NCI-H524 treated with DMSO at 0.1 percent for 48 hours (cell line): ENCODE data around the gene TPD52L2.
"Not testable (repeated sequence)": the region's sequence is repeated elsewhere in the genome, so short reads cannot be mapped to it uniquely, and the experiment has no call there.

ENCODE experiments used
- DNase-seq: peaks from one replicate; lab custom pipeline; 2025; lab: John Stamatoyannopoulos, UW

Gene TPD52L2

DNA sequence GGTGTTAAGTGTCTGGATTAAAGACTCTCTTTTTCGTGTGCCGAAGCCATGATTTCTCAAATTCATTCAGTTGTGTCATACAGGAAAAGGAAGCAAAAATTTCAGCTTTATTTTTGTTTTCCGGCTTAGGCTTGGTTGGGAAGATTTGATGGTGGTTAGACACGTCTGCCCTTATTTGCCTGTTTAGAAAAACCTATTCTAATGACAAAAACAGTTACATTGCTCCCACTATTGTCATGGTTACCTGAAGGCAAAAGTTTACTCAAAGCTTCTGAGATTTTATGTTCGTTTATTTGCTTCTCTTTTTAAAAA lies 30.8 kb downstream of the TPD52L2 start:
- DNase-seq, result no peak

DNA sequence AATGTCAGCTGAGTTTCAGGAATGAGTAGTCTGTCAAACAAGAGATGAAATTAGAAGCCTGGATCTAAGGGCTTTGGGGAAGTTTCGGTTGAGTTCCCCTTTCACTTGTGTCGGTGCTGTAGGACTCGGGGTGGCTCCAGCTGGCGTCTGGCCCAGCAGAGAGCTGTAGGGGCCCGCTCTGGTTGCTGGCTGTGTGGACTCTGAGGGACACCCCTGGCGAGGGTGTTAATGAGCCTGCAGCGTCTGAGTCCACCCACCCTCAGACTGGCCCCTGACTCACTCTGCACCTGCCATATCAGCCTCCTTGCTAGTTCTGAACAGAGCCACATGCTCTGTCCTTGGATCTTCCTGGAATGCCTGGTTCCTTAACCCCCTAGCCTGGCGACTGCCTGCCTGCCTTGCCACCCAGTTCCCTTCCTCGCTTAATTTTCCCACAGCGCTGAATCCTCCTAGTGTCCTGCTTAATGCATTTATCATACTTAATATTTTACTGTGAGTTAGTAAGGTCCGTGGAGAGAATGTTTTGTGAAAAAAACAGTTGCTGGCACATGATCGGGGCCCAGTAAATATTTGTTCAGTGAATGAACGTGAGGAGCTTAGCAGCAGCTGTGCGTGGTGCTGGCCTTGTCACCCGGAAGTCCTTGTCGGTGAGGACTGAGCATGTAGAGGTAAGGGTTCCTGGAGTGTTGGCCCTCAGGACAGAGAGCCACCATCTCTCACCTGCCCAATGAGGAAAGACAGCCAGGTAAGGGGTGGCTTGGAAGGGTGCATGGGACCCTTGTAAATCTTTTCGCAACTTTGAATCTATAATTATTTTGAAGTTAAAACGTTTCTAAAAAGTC lies 31.4 kb downstream of the TPD52L2 start:
- DNase-seq, result no peak

DNA sequence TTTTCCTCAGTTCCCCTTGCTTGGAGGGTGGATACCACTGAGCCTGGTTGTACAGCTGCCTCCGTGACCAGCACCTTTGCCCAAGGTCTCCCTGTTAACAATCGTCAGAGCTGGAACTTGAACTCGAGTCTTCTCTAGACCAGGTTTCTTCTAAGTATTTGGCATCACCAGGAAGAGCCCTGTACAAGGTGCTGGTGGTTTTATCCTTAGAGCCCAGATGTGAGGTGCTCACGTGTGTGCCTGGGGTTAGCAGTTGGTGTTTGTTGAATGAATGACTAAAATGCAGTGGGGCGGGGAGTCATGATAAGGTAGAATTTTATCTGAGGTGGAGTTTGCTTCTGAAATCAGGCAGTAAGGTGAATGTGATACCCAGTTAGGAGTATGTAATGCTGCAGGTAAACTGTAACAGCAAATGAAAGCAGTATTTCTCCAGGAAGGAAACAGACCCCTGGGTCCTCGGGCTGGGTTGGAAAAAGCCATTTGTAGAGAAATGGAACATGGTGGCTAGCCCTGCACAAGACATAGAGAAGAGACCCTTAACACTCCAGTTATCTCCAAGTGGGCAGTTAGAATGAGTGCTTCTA lies 33.0 kb downstream of the TPD52L2 start:
- DNase-seq, result no peak

DNA sequence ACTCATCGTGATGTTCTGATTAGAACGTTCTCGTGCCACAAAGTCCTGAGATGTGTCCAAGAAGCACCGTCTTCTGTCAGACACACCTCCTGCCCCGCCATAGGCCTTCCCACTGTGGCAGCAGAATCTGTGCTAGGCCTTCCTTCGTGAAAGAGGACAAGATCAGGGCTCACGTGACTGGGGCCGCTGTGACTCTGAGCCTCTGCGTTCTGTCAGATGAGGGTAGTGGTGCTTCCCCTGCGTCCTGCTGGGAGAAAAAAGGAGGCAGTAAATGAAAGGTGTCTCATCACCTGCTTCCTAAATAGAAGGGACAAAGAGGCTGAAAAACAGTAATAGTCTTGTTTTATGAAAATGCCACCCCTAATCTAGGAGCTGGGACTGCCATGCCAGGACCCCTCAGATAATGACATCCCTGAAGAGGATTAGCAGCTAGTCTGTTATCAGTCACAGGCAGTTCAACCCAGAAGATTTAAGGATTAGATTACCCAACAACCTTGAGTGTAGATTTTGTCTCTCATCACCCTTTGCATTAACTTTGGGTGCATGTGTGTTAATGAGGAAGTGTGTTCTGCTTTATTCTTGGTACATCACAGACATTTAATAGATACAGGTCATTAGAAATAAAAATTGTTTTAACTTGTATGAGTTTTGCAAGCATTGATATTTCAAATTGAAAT lies 34.0 kb downstream of the TPD52L2 start:
- DNase-seq, result no peak

DNA sequence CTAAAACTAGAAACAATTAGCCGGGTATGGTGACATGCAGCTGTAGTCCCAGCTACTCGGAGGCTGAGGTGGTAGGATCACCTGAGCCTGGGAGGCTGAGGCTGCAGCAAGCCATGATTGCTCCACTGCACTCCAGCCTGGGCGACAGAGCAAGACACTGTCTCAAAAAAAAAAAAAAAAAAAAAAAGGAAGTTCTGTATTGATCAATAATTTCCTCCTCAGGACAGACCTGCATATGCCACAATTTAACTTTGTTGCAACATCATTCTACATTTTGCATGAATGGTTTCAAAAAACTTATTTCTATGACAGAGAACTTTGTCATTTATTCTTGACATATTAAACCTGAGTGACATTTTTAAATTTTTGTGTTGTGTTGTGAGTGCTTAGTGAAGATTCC lies 35.3 kb downstream of the TPD52L2 start:
- no peak for DNase-seq

DNA sequence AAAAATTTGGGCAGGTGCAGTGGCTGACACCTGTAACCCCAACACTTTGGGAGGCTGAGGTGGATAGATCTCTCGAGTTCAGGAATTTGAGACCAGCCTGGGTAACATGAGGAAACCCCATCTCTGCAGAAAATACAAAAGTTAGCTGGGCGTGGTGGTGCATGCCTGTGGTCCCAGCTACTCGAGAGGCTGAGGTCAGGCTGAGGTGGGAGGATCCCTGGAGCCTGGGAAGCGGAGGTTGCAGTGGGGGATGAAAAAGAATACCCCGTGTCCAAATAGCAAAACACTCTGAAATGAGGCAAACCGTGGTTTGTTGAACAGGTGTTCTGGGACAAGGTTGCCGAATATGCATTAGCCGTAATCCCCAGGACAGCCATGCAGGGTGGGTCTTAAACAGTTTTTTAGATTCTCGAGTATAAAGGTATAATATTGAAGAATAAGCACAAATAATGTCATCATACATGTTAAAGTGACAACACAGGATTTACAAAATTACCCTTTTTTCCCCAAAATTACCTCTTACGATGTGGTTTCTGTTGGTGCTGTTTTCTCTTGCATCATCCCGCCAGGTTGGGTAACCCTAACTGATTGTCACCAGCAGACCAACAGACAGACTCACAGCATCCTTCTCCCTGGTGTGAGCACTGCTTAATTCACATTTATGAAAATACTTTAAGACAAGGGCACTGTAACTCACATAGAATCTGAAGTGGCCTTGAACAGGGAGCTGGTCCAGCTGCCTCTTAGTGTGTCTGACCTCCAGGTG lies 38.9 kb downstream of the TPD52L2 start:
- DNase-seq, result no peak

DNA sequence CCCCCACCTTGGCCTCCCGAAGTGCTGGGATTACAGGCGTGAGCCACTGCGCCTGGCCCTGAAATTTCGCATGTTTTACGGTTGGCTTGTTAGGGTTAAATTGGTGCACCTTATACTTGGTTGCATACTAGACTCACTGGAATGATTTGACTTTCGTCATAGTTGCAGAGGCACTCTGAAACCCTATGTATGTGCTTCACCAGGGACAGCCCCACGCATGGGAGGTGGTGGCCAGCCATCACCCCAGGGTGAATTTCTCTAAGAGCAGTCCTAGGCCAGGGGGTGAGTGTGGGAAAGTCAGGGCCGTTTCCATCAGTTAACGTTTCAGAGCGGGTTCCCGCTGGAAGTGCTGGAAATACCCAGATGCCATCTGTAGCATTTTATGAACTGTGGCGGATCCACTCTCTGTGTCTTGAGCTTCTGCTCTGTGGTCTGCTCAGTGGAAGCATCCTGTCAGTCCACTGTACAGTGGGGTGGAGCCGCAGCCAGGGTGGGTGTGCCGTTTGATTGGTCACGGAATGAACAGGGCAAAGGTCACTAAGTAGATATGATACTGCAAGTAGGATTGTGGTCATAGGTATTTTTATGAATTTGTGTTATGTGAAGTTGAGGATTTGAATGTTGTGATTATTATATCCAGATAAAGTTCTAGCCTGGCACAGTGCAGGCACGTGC lies 43.1 kb downstream of the TPD52L2 start:
- no peak for DNase-seq

DNA sequence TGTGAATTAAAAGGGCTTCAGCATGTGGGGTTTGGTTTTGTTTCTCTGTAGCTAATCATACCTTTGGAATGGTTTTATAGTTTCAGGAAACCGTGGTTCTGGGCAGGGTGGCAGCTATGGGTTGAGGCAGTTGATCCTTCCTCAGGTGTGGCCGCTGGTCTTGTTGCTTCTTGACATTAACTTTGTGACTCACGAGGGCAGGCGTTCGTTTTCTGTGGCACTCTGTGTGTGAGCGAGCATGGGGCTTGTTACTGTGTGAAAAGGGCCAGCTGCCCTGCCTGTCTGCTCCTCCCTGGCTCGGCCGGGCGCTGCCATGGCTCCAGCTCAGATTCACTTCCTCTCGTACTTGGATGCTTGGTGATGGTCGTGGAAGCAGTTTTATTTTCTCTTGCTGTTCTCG lies 46.1 kb downstream of the TPD52L2 start:
- no peak for DNase-seq

DNA sequence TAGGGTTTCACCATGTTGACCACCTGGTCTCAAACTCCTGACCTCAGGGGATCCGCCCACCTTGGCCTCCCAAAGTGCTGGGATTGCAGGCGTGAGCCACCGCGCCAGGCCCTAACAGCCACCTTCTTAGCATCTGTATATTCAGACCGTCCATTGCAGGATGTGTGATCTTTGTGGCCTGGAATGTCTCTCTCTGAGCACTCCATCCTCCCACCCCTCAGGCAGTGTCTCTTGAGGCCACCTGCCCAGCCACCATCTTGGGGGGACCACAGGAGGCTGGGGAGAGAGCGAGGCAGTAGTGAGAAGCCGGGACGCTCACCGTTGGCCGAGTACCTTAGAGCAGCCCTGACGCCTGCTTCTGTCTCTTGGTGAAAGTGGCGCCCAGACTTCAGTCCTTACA lies 48.7 kb downstream of the TPD52L2 start:
- DNase-seq, result no peak

DNA sequence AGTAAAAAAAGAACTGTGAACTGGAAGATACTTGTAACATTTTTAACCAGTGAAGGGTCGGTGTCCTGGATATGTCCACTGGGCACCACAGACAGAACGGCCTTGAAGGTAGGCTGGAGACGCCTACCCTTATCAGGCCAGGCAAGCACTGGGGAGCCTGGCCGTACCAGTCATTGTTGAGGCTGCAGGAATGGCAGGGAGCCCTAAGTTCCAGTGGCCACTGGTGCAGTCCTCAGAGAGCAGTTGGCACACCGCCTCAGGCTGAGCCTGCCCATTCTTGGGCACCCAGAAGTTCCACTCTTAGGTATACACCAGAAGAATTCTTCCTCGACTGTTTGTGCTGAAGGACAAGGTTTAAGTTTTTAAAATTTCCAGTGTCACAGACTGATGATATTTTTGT lies 50.4 kb downstream of the TPD52L2 start:
- DNase-seq, result no peak

DNA sequence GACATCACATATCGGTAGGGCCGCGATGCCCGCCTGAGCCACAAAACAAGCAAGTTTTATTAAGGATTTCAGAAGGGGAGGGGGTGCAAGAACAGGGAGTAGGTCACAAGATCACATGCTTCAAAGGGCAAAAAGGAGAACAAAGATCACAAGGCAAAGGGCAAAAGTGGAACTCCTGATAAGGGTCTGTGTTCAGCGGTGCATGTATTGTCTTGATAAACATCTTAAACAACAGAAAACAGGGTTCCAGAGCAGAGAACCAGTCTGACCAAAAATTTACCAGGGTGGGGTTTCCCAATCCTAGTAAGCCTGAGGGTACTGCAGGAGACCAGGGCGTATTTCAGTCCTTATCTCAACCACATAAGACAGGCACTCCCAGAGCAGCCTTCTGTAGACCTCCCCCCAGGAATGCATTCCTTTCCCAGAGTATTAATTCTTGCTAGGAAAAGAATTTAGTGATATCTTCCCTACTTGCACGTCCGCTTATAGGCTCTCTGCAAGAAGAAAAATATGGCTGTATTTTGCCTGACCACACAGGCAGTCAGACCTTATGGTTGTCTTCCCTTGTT lies 51.4 kb downstream of the TPD52L2 start:
- DNase-seq, result not testable (repeated sequence)

DNA sequence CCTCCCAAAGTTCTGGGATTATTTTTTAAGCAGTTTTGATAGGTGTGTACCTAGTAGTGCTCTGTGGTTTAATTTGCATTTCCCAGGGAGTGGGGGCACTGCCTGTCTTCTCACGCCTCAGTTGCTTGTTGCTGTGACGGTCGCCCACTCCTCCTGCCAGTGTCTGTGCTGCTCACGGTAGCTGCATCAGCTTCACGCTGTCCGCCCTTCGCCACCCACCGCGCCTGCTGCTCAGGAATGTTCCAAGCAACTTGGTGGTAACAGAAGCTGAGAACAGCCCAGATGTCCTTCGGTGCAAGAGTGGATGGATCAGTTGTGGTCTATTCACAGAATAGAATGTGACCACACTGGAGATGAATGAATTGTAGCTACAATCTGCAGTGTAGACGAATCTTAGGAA lies 52.7 kb downstream of the TPD52L2 start:
- DNase-seq, result no peak

DNA sequence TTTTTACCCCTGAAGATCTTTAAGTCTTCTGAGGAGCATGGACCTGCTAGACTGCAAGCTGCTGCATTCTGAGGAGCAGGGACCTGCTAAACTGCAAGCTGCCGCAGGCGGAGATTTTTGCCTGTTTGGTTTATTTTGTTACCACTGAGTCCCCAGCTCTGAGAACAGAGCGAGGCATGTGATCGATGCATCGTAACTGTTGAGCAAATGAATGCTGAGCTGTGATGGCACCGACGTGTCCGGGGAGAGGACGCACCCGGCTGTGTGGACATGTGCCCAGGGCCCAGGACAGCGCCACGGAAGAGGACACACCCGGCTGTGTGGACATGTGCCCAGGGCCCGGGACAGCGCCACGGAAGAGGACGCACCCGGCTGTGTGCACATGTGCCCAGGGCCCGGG lies 54.1 kb downstream of the TPD52L2 start:
- no peak for DNase-seq

DNA sequence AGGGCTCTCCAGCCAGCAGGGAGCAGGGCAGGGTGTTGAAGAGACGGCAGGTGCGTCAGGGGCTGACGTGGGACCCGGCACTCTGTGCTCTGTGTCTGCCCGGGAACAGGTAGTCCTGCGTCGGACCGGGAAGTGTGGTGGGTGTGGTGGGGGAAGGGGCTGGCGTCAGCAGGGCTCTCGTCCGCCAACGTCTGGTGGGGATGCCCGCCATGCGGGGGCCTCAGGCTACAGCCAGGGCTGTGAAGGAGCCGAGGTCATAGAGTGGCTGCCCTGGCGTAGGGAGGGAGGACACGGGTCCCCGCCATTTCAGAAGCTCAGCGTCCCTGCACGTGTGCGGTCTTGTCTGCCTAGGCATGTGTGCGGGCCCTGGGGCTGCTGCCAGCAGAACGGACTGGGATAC lies 55.2 kb downstream of the TPD52L2 start:
- no peak for DNase-seq

DNA sequence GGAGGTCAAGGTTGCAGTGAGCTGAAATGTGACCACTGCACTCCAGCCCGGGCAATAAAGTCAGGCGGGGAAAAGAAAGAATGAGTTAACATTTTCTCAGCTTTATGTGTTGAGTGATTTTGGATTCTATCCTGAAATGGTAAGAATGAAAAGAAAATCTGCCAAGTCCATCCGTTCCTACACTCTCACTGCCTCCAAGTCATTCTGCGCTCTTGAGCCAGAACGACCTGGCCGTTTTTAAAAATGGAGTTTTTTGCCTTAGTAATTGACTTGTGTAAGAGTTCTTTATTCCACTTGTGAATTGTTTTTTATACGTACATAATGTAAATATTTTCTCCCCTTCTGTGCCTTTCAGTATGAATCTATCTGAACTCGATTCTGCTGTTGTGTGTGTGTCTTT lies 58.6 kb downstream of the TPD52L2 start:
- no peak for DNase-seq

DNA sequence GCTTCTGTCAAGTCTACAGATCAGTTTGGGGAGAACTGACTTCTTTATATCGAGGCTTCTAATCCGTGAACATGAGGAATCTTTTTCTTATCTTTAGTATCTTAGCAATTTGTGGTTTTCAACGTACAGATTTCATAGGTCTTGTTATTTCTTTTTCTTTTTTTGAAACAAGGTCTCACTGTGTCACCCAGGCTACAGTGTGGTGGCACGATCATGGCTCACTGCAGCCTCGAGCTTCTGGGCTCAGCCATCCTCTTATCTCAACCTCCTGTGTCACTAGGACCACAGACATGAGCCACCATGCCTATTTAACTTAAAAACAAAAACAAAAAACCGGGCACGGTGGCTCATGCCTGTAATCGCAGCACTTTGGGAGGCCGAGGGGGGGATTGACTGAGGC lies 59.2 kb downstream of the TPD52L2 start:
- no peak for DNase-seq

DNA sequence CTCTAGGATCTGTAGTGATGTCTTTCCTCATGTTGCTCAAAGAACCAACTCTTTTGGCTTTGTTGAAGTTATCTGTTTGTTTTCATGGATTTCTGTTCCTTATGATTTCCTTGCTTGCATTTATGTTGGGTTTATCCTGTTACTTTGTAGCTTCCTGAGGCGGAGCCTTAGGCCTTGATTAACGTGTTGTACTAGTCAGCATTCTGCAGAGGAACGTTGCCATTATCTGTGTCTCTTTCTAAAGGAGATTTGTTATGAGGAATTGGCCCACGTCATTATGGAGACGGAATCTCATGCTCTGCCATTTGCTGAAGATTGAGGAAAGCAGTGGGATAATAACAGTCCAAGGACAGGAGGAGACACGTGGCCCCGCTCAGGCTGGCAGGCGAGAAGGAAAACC lies 61.2 kb downstream of the TPD52L2 start:
- DNase-seq, result no peak

DNA sequence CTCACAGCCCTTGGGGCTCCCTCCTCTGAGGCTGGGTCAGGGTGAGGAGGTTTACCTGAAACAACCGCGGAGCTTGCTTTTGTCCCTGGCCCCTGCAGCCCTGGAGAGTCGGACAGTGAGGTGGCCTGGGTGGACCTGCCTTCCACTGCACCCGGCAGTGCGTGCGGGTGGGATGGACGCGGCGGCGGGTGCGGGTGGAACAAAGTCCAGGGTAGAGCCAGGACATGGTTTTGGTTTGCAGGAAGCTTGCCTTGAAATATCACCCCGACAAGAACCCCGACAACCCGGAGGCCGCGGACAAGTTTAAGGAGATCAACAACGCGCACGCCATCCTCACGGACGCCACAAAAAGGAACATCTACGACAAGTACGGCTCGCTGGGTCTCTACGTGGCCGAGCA lies 64.0 kb downstream of the TPD52L2 start:
- no peak for DNase-seq

DNA sequence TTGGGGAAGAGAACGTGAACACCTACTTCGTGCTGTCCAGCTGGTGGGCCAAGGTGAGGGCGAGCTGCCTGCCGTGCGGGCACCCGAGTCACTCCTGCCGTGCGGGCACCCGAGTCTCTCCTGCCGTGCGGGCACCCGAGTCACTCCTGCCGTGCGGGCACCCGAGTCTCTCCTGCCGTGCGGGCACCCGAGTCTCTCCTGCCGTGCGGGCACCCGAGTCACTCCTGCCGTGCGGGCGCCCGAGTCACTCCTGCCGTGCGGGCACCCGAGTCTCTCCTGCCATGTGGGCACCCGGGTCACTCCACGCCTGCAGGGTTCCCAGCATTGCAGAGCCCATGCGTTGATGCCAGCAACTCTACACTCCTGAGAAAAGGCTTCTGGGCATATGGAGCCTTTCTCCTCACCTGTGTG lies 64.4 kb downstream of the TPD52L2 start:
- not testable (repeated sequence) for DNase-seq

DNA sequence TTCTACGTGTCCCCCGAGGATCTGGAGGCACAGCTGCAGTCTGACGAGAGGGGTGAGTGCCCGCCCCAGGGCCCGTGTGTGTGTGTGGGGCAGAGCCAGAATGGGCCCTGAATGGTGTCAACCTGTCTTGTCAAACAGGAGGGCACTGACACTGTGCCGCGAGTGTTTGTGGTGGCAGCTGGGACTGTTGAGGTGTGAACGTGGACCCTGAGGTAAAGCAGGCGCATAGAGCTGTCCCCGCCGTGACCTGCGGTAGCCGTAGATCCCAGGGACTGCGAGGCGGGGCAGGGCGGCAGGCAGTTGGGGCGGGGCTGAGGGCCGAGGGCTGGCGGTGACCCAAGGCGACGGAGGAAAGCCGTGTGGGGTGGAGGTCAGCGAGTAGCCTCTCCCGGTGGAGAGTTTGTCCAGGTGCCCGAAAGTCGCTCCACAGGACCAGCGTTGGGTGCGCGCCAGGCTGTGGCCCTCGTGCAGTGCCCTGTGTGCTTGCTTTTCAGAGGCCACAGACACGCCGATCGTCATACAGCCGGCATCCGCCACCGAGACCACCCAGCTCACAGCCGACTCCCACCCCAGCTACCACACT lies 66.0 kb downstream of the TPD52L2 start:
- no peak for DNase-seq

DNA sequence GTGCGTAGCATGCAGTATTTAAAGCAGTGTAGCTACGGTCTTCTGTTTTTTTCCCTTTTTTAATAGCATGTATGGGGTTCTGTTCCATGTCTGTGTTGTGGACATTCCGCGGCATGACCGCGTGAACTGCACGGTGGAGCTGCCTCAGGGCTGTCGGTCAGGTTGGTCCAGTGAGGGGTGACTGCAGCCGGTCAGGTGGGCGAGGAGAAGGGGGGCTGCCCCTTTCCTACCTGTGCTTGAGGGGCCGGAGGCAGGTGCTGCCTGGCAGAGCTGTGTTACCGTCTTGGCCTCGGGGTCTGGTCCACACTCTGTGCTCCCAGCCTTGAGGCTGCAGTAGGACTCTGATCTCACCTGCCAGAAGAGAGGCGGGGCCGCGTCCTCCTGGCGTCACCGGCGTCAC lies 66.7 kb downstream of the TPD52L2 start:
- no peak for DNase-seq
